ENCODE measurements around the gene GPR15LG.
"Not testable (repeated sequence)": the region's sequence is repeated elsewhere in the genome, so short reads cannot be mapped to it uniquely, and the experiment has no call there.

The GPR15LG gene

GRCh38 chr10:84179059-84179710, 5.6 kb downstream of the GPR15LG start:
- H3K4me3 ChIP-seq (ENCODE audit: low read length) = no peak overlapping the region
- TF ChIP-seq CTCF (IDR thresholded peaks at IDR 0.05; ENCODE audit: insufficient read depth, low read depth, low read length, missing control alignments) = no peak
- peak; percentile 100 for DNase-seq (ENCODE audit: low read depth)

GRCh38 chr10:84180386-84180785, 6.8 kb downstream of the GPR15LG start:
- not testable (repeated sequence) for H3K4me3 ChIP-seq (ENCODE audit: low read length); DNase-seq (ENCODE audit: low read depth)

GRCh38 chr10:84181631-84182030, 8.0 kb downstream of the GPR15LG start:
- TF ChIP-seq CTCF (IDR thresholded peaks at IDR 0.05; ENCODE audit: insufficient read depth, low read depth, low read length, missing control alignments) = no peak
- no peak overlapping the region for H3K4me3 ChIP-seq (ENCODE audit: low read length)
- DNase-seq (ENCODE audit: low read depth) = no peak

- no peak for TF ChIP-seq CTCF (IDR thresholded peaks at IDR 0.05; ENCODE audit: insufficient read depth, low read depth, low read length, missing control alignments)
- no peak overlapping the region for H3K4me3 ChIP-seq (ENCODE audit: low read length)
- DNase-seq (ENCODE audit: low read depth) = peak; percentile 51
Observed at GRCh38 chr10:84184517-84184916, 10.9 kb downstream of the GPR15LG start.

GRCh38 chr10:84185526-84186175, 12.1 kb downstream of the GPR15LG start:
- DNase-seq (ENCODE audit: low read depth) = no peak
- no peak overlapping the region for H3K4me3 ChIP-seq (ENCODE audit: low read length)
- no peak for TF ChIP-seq CTCF (IDR thresholded peaks at IDR 0.05; ENCODE audit: insufficient read depth, low read depth, low read length, missing control alignments)

- DNase-seq (ENCODE audit: low read depth) = no peak
- no peak overlapping the region for H3K4me3 ChIP-seq (ENCODE audit: low read length)
- no peak for TF ChIP-seq CTCF (IDR thresholded peaks at IDR 0.05; ENCODE audit: insufficient read depth, low read depth, low read length, missing control alignments)
Observed at GRCh38 chr10:84188815-84189214, 15.2 kb downstream of the GPR15LG start.

GRCh38 chr10:84190621-84191020, 17.0 kb downstream of the GPR15LG start:
- DNase-seq (ENCODE audit: low read depth) = no peak

More at GRCh38 chr10:84190621-84191020, 17.0 kb downstream of the GPR15LG start:
- no peak overlapping the region for H3K4me3 ChIP-seq (ENCODE audit: low read length)
- no peak for TF ChIP-seq CTCF (IDR thresholded peaks at IDR 0.05; ENCODE audit: insufficient read depth, low read depth, low read length, missing control alignments)
